ENCODE measurements around the gene NUP210.

NUP210 gene

DNA sequence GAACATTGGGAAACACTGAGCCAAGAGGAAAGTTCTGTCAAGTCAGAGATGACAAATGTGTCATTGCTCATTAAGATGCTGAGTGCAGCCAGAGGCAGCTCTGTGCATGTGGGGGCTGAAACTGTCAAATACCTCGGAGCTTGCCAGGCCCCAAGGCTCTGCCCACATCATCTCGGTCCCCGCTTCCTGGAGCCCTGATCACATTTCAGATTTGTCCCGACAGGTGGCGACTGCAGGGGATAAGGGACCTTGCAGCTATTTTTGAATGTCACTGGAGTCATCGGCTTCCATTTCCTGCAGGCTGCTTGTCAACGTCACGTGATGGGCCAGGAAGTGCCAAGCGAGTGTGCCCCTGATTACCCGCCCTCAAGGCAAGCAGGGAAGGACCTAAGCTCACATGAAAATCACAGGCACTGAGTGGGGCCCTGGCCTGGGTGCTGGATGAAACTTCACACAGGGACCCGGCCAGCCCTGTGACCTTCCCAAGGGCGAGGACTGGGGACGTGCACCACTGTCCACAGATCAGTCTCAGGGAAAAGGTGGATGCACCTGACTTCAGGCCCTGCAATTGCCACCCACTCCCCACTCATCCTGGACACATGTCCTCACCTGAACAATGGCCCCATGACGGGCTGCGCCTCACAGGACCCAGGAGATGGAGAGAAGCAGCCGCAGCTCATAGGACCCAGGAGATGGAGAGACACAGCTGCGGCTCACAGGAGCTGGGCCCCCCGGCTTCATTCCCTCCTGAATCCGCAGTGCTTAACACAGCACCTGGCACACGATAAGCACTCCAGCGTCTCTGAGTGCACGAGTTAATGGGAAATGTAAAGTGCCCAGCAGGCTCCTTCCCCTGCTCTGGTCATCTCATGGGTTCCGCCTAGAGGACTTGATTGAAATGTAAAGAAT, 73.4 kb downstream of the NUP210 start:
- no peak for DNase-seq

DNA sequence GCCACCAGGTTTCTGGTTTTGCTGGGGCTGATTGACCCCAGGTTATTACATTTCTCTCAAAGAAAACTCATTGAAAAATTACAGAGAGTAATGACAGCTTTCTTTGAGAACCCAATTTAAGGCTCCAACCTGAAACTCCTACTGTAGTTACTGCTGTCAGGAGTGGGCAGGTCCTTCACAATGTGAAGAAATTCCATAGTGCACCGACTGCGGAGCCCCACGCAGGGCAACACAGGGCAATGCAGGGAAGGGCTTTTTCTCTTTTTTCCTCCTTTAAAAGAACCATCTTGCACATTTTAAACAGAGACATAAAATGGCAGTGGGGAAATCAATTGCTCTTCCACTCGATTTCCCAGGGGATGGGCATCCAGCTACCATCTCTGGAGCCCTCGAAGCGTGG, 74.3 kb downstream of the NUP210 start:
- DNase-seq = no peak

DNA sequence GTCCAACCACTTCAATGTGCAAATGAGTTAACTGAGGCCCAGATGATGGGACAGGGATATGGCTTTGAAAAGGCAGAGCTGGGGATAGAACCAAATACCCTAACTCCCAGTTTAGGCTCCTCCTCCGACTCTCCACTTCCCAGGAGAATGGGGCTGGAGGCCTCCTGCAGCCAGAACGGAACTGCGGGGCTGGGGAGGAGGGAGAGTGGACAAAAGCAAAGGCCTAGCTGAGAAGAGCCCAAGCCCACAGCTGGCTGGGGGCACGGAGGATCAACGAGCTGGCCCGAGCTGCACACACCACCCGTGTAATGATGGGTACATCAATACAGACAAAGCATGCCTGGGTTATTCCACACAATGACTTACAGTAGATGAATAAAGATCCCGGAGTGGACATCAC, 74.8 kb downstream of the NUP210 start:
- no peak for DNase-seq

DNA sequence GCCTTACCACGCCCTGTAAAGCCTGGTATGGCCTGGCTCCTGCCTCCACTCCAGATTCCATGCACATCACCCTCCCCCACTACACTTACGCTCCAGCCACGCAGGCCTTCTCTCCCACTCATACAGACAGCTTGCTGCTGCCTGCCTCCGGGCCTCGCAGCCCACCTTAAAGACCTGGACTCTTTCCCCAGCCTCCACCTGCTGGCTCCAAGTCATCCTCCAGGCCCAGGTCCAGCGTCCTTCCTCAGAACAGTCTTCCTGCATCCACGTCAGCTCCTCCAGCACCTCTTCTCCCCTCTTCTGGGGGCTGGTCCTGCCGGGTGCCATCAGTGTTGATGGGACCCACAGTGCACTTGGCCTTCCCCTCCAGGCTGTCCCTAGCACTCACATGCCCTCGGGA, 75.5 kb downstream of the NUP210 start:
- DNase-seq = no peak

DNA sequence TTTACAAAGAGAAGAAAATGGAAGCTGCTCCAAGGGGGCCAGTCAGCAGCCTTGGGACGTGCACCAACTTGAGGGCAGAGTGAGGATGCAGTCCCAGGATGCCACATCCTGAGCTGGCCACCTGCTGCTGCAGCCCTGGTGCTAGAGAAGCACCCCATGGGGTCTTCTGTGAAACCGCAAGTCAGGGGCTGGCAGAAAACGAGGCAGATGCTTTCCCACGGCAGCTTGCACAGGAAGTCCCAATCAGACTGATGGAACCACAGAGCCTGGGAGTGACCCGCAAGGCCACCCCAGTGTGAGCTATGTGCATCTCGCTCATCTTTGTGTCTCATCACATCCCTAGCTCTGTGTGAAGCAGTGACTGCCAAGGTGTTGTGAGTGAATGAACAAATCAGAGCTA, 76.5 kb downstream of the NUP210 start:
- DNase-seq = no peak

DNA sequence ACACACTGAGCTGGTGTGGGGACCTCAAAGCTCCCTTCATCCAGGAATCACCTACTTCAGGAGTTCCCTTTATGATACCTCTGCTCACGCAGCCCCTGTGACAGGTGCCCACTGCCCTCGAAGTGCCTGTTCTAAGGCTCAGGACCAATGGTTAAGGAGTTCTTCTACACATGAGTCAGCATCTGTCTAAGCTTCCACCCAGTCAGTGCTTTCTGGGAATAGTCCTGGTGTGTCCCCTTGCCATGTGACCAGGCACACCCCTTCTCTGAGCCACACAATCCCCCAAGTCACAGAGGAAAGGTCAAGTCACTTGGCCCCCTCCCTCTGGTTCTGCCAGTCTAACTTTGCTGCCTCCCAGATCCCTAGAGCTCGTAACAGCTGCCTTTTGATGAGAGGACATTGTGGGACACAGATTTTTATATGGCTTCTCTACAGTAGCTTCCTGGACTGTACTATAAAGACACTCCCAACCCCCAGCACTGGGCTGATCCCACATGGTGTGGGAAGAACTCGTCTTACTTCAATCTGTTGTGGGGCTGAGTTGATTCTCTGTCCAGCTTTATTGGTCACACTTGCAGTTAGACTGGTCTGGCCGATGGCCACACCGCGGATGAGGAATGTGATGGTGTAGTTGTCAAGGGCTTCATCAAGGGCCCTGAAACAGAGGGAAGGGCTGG, 78.8 kb downstream of the NUP210 start:
- no peak for DNase-seq

DNA sequence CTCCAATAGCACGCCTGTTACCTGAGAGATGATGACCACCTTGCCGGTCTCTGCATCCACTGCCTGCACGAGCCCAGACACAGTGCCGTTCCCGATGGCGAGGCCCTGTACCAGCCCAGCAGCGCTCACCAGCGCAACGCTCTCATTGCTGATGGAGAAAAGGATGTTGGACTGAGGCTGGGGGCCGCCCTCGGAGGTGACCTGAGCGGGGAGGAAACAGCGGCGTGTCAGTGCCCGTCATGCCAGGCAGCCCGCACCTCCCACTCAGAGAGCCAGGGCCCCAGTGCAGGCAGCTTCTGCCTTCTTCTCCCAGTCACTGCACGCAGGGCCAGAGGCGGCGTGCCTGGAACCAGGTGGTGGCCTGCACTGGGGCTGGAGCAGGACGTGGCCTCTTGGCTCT, 80.3 kb downstream of the NUP210 start:
- no peak for DNase-seq

DNA sequence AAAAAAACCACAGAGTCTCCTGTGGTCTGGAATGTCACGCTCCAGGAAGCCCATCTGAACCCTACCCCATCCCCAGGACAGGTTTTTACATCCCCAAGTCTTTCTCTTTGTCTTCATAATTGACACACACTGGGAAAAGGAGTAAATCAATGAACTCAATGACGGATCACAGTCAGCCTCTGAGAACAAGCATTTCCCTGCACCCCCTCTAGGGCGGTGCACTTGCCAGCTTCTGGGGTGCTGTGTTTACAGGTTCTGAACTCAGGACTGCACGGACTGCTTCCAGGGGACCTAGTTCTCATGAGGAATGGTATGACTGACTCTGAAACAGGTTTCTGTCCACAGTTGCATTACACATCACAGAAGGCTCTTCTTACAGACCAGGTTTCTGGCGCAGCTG, 81.1 kb downstream of the NUP210 start:
- DNase-seq = no peak

DNA sequence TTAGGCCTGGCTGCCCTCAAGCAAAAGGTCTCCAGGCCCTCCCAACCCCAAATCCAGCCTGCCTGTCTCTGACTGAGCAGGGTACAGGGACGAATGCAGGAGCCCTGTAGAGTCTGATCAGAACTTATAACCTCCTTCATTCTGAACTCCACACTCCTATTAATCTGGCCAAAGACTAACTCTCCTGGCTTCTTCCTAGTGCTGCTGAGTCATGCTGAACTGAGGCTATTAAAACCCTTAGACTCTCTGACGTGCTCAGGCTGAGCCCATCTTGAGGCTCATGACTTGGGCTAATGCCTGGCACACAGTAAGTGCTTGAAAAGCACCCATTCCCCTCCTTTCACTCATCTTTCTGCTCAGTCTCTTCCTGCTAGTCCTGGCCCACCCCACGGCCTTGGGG, 81.9 kb downstream of the NUP210 start:
- DNase-seq = no peak

DNA sequence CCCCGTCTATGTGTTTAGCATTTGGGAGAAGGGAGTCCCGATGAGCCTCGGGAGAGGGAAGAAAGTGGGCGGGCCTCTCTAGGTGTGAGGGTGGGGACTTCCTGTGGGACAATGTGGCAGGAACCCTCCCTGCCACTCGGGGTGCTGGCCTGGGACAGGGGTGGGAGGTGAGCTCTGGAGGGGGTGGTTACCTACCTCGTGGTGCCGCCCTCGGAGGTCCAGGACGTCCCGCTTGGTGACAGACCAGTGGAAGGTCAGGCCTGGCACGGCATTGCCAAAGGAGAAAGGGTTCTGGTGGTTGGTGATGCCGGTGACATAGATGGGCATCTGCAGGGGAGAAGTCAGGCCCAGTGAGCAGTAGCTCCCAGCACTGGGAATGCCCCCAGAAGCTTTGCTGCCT, 83.5 kb downstream of the NUP210 start:
- DNase-seq = no peak

DNA sequence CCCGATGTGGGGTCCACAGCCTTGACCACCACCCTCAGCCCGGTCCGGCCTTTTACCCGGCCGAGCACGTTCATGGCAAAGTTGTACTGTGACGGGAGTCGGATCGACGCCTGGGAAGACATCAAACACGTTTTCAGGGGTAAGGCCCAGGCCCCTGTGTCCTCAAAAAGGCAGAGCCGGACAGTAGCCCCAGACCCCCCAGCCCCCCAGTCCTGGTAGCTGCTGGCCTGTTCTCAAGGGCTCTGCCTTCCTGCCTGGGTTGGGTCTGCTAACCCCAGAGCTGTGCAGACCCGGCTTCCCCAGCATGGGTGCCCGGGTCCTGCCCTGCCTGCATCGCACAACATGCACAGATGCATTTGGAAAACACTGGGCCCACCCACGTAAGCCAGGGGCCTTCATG, 84.6 kb downstream of the NUP210 start:
- no peak for DNase-seq

DNA sequence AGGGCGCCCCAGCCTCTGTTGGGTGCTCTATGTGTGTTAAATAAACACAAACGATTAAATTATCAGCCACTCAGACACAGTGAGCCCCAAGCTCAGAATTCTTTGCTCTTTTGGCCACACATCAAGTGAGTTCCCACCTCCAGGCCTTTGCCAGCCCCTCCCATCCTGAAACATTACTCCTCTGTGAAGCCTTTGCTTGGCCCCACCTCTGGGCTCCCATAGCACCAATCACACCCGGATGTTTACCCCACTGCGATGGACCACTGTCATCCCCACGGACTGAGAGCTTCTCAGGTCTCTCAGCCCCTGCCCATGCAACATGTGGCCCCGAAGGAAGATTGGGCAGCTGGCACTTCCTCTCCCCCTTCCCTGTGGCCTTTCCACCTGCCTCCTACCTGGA, 85.1 kb downstream of the NUP210 start:
- no peak for DNase-seq

DNA sequence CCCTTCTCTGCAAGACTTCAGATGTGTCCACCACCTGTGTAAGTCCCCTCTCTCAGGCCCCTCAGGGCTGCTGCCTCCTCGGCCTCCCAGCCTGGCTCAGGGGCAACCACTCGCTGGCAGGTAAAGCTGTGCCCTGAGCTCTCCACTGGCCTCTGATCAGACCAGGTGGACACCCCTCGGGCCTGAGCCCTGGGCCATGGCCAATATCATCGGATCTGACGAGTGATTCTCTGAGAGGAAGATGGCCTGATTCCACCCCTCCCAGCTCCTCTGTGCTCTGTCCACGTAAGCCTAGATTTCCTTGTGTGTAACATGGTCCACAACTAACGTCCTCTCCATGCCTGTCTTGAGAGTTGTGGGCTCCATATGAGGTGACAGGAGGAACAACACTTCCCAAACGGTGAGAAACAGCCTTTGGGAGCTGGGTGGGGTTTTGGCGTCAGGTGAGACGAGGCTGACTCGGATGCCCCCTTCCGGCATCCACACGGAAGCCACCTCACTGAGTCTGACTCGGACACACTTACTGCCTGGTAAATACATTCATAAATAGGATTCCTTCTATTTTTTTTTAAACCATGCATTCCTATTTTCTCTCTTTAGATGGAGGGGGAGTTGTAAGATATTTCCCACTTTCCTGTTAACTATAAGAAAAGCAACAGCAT, 86.8 kb downstream of the NUP210 start:
- DNase-seq = no peak

DNA sequence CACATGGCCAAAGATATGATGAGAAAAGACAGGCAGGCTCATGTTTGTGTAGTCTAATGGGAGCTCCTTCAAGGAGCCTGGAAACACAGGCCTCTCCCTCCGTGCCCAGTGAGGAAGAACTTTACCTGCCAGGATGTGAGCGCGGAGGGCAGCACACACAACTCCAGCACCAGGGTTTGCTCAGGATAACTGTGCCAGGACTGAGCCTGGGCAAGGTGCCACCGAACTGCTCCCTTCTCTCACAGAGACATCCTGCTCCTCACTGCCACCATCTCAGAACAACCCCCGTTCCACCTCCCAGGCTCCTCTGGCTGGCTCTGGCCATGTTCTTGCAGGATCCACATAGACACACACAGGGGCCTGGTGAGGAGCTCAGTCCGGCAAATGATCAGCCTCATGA, 87.4 kb downstream of the NUP210 start:
- DNase-seq = no peak

DNA sequence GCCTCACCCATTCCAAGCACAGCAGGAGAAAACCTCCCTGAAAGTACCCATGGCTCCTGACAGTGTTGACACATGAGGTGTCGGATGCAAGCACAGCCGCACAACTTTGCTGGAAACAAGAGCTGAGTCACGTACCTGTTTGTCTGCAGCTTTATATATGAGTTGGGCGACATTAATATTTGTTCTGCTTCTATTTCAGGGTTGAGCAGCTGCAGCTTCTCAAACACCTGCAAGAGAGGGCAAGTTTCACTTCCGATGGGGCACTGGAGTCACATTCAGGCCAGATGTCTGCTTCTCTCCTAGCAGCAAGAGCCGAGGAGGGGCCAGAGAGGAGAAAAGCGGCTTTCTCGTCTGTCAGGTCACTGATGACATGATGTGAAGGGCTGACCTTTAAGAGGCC, 88.0 kb downstream of the NUP210 start:
- DNase-seq = peak; percentile 50

DNA sequence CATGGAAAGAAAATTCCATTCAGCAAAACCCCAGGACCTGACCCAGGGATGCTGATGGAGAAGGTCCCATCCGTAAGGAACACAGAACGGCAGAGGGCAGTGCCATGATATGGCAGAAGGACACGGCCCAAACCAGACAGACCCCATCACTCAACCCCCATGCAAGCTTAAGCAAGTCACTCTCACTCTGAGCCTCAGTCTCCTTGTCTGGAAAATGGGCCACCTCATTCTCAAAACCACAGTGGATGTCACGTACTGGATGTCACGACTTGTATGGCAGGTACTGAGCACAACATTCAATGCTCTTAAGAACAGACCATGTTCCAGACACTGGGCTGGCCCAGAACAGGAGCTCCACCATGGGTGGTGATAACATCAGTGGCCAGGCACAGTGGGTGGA, 90.4 kb downstream of the NUP210 start:
- no peak for DNase-seq

DNA sequence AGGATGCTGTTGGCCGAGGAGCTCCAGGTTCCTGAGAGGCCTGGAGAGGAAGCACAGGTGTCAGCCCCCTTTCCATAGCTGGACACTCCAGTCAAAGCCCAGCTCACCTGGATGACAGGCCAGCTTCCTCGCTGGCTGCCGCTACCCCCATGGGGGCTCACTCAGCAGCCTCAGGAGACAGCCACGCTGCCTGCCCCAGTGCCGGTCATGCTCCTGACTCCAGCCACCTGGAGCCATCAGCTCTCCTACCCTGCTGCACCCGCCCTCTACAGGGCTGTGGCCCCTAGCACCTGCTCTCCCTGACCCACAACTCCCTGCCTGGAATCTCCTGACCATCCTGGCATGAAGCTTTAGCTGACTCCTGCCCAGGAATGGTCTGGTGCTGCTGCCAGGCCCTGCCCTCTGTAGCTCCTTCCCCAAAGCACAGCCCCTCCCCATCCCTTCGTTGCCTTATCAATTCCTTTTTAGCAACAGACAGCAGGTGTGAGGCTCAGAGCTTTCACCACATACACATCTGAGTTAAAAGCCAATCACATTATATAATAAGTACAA, 94.2 kb downstream of the NUP210 start:
- DNase-seq = no peak

DNA sequence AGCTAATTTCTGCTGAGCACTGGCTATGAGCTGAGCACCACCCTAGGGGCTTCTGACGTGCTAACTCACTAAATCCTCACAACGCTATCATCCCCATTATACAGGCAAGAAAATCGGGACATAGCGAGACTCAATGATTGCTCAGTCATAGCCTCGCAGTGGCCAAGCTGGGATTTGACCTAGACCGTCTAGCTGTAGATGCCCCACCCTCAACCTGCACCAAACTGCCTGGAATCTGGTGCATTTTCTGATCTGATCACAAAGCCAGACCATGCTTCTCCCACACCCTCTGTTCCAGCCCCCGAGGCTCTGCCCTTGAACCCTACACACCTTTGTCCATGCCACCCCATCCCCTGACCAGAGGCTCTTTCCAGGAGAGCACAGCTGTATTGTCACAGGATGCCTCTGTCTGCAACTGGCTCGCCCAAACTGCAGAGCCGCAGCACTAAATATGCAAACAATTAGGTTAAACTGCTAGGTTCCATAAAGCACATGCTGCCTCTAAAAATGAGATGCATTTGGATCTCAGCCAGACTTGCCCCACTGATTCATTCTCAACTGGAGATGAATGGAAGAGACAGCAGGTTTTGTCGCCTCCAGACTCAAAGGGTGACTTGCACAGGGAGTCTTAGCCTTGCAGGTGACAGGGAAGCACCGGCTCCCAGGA, 95.2 kb downstream of the NUP210 start:
- DNase-seq = no peak

DNA sequence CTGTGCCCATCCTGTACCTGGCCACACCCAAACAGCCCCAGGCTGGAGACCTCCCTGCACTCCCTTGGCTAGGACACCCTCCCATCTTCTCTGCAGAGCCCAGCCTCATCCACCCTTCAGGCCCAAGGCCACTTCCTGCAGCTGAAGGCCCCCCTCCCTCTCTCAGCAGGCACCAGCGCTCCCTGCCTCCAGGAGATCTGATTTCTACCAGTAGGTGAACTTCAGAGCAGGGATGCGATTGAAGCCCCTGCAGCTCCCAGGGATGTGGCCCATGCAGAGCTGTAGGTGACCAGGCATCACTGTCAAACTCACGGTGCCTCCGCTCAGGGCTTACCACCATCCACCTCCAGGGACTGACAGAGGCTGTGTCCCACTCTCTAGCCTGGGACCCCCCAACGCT, 96.3 kb downstream of the NUP210 start:
- no peak for DNase-seq

DNA sequence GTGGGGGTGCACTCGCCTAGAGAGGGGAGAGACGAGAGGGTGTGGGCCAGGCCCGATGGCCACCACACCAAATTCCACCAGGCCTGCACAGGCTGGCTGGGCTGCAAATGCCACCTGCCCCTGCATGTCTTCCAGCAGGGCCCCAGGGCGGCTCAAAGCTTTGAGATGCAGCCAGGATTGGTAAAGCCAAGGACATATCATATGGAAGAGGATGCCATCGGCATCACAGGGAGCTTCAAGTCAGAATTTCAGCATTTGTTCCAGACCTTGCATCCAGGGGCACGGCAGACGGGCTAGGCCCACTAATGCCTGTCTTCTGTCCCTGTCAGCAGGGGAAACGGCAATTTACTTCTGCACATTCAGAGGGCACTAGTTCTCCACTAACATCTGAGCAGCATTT, 97.8 kb downstream of the NUP210 start:
- DNase-seq = no peak

DNA sequence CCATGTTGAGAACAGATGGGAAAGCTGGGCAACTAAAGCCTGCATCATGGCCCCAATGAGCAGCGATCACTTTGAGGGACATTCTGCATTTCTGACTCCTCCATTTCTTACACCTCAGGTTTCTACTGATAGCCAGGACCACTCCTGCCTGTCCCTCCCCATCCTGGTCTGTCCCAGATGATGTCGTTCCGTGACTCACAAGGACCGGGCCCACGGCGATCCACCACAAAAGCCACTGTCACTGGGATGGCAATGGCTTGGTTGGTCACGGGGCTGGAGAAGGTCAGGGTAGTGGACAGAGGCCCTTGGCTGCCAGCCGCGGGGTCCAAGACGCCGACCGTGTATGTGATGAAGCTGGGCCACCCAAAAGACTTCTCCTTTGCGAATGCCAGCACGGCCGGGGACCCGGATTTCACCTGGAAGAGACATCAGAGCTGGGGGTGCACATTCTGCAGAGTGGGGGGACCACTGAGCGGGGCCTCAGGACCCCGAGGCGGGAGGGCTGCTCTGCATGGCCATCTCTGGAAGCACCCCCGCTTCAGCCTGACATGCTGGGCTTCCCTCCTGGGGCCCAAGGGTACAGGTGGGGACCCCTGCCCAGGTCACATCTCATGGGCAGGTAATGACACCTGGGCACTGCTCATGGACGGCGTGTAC, 100.4 kb downstream of the NUP210 start:
- DNase-seq = no peak

DNA sequence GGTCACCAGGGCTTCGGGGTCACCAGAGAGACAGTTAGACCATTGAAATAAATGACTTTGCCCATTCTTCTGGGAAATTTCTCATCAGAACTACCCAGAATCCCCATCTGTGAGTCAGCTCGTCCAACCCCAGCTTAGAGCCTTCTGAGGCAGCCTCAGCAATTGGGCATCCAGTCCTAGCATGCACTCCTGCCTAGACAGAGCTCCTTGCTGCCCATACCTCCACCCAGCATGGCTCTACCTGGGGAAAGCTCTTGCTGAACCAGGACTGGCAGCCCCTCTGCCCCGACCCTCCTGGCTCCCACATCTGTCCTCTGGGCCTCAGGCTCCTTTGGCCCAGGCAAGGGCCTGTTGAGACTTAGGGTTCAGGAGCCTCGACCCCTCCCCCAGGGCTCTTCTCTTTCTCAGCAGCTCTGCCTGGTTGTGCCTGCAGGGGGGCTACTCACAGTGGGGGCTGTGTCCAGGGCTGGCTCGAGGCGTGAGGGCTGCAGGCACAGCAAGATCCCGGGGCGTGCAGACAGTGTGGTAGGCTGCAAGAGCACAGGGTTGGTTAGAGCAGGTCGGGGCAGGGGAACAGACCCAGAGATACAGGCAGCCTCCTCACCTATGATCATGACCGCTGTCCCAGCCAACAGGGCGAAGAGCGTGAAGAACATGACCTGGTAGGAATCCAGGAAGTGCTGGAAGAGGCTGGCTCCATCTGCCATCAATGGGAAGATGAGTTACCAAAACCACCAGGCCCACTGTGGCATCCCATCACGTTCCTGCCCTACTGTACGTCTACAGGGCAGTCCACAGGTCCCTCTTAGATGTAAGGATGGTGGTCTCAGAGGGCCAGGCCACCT, 101.3 kb downstream of the NUP210 start:
- DNase-seq = no peak

Measured in COR-L47 (cell line).